ENCODE results near the gene MAPK8IP1.
"Not testable (repeated sequence)": the region's sequence is repeated elsewhere in the genome, so short reads cannot be mapped to it uniquely, and the experiment has no call there.

Gene MAPK8IP1

DNA sequence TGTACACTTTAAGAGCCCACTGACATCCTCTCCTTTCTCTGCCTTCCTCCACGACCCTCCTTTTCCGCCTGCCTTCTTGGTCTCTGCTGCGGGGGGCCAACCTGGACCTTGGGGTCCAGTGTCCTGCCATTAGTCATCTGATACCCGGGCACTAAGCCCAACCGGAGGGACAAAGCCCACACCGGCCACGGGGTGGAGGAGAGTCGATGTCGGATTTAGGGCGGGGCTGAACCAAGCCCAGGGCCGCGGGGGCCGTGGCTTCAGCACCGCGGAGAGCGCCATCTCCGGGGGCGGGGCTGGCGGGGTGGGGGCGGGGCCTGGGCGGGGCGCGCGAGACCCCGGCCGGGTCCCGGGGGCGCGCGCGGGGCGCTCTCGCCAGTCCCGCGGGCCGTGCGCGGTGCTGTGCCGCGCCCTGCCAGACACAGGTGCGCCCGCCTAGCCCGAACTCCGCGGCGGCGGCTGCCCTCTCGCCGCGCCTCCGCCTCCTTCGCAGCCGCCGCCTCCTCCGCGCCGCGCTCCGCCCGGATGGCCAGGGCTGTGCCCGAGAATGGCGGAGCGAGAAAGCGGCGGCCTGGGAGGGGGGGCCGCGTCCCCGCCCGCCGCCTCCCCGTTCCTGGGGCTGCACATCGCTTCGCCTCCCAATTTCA, at the start of gene MAPK8IP1:
TSS of gene MAPK8IP1 (plus strand) at position 378 of the 647 bp plus-strand sequence. CDS start at position 548, 170 bp downstream.
- peak within 1 kb of the TSS; percentile 43 for H3K4me3 ChIP-seq (ENCODE audit: low read length)
- TF ChIP-seq, protein P1, sequence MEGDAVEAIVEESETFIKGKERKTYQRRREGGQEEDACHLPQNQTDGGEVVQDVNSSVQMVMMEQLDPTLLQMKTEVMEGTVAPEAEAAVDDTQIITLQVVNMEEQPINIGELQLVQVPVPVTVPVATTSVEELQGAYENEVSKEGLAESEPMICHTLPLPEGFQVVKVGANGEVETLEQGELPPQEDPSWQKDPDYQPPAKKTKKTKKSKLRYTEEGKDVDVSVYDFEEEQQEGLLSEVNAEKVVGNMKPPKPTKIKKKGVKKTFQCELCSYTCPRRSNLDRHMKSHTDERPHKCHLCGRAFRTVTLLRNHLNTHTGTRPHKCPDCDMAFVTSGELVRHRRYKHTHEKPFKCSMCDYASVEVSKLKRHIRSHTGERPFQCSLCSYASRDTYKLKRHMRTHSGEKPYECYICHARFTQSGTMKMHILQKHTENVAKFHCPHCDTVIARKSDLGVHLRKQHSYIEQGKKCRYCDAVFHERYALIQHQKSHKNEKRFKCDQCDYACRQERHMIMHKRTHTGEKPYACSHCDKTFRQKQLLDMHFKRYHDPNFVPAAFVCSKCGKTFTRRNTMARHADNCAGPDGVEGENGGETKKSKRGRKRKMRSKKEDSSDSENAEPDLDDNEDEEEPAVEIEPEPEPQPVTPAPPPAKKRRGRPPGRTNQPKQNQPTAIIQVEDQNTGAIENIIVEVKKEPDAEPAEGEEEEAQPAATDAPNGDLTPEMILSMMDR (conservative IDR thresholded peaks at IDR 0.05; ENCODE audit: low read length): no peak
- DNase-seq (ENCODE audit: low read depth): peak; percentile 14

DNA sequence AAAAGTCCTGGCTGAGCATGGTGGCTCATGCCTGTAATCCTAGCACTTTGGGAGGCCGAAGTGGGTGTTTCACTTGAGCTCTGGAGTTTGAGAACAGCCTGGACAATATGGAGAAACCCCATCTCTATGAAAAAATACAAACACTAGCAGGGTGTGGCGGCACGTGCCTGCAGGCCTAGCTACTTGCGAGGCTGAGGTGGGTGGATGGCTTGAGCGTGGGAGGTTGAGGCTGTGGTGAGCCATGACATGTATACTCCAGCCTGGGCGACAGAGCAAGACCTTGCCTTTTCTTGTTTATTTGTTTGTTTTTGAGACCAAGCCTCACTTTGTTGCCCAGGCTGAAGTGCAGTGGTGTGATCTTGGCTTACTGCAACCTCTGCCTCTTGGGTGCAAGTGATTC, 46.2 kb upstream of the MAPK8IP1 start:
- DNase-seq (ENCODE audit: low read depth): no peak
- TF ChIP-seq, protein P1 (conservative IDR thresholded peaks at IDR 0.05; ENCODE audit: low read length): no peak
- H3K4me3 ChIP-seq (ENCODE audit: low read length): no peak overlapping the region

DNA sequence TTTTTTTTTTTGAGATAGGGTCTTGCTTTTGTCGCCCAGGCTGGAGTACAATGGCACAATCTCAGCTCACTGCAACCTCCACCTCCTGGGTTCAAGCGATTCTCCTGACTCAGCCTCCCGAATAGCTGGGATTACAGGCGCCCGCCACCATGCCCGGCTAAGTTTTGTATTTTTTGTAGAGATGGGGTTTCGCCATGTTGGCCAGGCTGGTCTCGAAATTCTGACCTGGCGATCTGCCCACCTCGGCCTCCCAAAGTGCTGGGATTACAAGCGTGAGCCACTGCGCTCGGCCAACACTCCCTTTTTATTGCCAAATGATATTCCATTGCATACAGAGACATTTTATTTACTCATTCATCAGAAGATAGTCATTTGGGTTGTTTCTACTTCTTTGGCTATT, 45.2 kb upstream of the MAPK8IP1 start:
- not testable (repeated sequence) for H3K4me3 ChIP-seq (ENCODE audit: low read length); DNase-seq (ENCODE audit: low read depth)

DNA sequence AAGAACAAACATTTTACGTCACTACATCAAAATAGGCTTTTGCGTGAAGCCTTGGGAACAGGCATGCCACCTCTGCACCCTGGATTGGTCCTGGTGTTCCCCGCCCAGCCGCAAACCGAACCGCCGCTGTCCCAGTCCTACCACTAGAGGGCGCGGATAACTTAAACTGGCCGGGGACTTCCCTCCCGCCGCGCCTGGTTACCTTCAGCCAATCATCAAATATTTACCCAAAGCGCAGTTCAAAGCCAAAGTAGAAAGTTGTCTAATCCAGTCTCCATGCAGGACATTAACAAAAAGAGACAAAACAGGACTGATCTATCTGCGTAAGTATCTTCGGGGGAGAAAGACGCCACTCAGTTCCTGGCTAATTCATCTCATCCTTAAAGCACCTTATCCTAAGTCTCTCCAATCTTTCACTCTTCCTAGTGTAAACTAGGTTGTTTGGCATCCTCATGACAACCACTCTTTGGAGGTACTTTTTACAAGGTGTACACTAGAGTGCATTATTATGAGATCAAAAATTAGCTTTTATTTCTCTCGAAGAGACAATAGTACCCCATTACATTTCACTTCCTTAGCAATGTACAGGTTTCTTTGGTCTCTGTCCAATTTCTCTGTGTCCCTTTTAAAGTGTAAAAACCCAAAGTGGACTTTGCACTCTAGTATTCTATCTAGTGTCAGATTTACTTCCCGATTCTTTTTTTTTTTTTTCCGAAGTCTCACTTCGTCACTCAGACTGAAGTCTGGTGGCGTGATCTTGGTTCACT, 42.1 kb upstream of the MAPK8IP1 start:
- peak; percentile 87 for DNase-seq (ENCODE audit: low read depth)
- no peak overlapping the region for H3K4me3 ChIP-seq (ENCODE audit: low read length)
- TF ChIP-seq, protein P1 (conservative IDR thresholded peaks at IDR 0.05; ENCODE audit: low read length): peak; percentile 86

DNA sequence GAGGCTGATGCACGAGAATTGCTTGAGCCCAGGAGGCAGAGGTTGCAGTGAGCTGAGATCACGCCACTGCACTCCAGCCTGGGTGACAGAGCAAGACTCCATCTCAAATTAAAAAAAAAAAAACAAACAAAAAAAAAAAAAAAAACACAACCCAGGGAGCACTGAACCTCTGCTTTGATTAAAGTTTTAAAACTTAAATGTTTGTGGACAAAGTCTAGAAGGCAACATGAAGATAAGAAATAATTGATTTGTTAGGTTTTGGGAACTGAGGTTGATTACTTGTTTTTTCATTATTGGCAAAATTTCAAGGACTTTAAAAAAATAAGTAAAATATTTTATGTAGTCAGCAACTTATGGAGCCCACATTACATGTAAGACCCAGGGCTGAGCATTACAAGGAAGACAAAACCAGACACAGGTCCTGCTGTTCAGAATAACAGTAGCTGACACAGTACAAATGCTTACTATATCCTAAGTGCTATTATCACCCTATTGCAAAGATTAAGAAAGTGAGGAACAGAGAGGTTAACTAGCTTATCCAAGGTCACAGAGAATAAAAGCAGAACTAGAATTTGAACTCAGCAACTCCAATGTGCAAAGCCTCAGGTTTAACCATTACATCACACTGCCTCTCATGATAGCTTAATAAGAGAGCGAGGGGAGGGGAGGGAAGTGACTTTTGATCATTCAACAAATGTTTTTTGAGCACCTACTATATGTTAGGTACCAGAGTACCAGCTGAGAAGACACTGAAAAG, 40.5 kb upstream of the MAPK8IP1 start:
- H3K4me3 ChIP-seq (ENCODE audit: low read length): no peak overlapping the region
- TF ChIP-seq, protein P1 (conservative IDR thresholded peaks at IDR 0.05; ENCODE audit: low read length): no peak
- no peak for DNase-seq (ENCODE audit: low read depth)

DNA sequence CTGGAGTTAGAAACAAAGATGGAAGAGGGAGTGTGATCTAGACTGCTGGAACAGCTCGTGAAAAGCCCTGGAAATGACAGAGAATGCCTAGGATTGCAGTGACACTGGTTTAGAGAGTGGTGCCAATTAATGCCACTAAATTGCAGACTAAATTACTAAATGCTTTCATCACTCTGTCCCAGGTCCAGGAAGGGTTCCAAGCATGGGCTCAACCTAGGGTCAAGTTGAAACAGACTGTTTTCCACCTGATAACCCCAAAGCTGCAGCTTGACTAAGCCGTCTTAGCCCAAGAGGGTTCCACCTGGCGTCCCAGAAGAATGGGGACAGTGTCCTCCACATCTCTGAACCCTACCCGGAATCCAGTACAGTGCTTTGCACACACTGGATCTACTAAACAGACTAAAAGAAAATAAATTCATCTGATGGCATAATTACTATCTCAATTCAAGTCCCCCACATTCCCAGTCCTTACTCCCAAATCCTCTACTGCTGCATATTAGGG, 39.2 kb upstream of the MAPK8IP1 start:
- no peak overlapping the region for H3K4me3 ChIP-seq (ENCODE audit: low read length)
- DNase-seq (ENCODE audit: low read depth): no peak
- TF ChIP-seq, protein P1 (conservative IDR thresholded peaks at IDR 0.05; ENCODE audit: low read length): no peak

Measured in AG10803 (cell line).